ENCODE results near the gene DNAI2.

GRCh38 chr17:74347646-74348045, 73.6 kb downstream of the DNAI2 start:
- TF ChIP-seq CTCF (conservative IDR thresholded peaks at IDR 0.05; ENCODE audit: low read depth, low read length) (no peak), EZH2 (IDR thresholded peaks at IDR 0.05; ENCODE audit: low read length, unreplicated experiment) (no peak)
